Left colon (tissue), 2 donors: ENCODE data around the gene P2RX7. TPM values are rescaled to one million over a fixed set of nuclear protein-coding genes. Genes with fewer than 3 reads are reported as not detected.
"Not testable (repeated sequence)": the region's sequence is repeated elsewhere in the genome, so short reads cannot be mapped to it uniquely, and the experiment has no call there.

Source experiments
- ATAC-seq: fragments of 200-7000 bp; cut with Tn5 transposase; one replicate; pipeline ENCODE4 v1.9.1; 2020; ENCODE audit warnings: mild to moderate bottlenecking, moderate library complexity
- DNase-seq, 2 donors: peaks; one replicate each; pipeline ENCODE4 v3.0.0-alpha.2; 2020
- intact Hi-C, 2 donors: fragments of 100-400 bp; cut with DNase I in 1 of 2; cut with micrococcal nuclease in 1 of 2; formaldehyde crosslinking; loops; one replicate each; pipeline versions ENCODE4 v1.11.2 to v1.14.0; 2022; cut with DNase I, micrococcal nuclease
- total RNA-seq, 2 donors: library from RNA; stranded (reverse); fragmentation: NEBNext Ultra II Directional; extraction: Animal tissue kit (Norgen Biotek cat#: 25700); gene quantifications; one replicate each; pipeline ENCODE4 v1.2.1, GENCODE V29; 2021
- donor health status: DM: no; HTN: no; CAD: no.
- donor health status: DM: yes; HTN: yes; CAD: no.

P2RX7 gene
- total RNA-seq, 2 donors from 2014 or later = 0.46 to 2.4 TPM

DNA sequence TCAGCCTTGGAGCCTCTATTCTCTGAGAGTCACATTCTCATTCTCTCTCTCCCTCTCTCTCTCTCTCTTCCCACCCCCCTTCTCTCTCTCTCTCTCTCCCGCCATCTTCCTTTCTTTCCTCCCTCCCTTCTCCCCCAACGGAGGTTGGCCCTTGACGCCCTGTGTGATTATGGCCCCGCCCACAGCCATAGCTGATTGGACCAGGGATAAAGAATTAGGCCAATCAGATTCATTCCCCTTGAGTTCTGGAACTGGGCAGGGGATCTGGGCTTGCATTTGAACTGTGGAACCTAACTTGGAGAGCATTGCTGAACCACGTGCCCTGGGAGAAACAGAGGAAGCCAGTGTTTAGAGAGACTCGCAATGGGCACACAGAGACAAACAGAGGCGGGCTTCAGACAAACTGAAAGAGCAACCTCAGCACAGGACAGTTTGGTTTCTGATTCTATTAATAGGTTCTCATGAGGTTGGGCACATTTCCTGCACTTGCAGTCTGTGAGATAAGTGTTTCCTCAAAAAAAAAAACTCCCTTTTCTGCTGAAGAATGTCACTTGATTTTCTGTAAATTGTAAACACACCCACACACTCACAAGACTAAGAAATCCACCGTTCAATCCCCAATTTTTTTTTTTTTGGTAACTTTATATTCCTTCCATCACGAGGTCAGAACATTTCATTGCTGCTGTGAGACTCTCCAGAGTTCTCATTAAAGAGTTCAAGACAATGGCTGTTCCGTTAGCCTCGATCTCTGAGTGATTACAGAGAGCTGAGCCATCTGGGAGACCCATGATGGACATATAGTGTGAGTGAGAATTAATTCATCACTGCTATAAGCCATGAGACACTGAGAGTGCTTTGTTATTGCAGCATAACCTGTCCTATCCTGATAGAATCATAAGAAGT lies 3.5 kb upstream of the P2RX7 start:
- intact Hi-C loops = no loop called here
- ATAC-seq (peak; percentile 32), DNase-seq (peak; percentile 82 to 84)

GRCh38 chr12:121129811-121130147 lies 2.9 kb upstream of the P2RX7 start:
- intact Hi-C loops = no loop called here
- no peak for ATAC-seq
- DNase-seq = no peak

- intact Hi-C loops = no loop called here
- ATAC-seq = no peak
Observed at GRCh38 chr12:121130866-121131373, 1.8 kb upstream of the P2RX7 start.

GRCh38 chr12:121131941-121132341 lies 735 bp upstream of the P2RX7 start:
- ATAC-seq (no peak), DNase-seq (no peak)
- intact Hi-C loops = no loop called here

More at GRCh38 chr12:121130866-121131373, 1.8 kb upstream of the P2RX7 start:
- no peak for DNase-seq

DNA sequence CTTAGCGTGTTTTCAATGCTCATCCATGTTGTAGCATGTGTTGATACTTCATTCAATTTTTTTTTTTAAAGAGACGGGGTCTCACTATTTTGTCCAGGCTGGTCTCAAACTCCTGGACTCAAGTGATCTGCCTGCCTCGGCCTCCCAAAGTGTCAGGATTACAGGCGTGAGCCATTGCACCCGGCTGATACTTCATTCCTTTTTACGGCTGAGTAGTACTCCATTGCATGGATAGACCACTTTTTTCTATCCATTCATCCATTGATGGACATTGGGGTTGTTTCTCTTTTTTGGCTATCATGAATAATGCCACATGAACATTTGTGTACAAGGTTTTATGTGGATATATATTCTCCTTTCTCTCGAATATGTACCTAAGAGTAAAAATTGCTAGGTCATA lies 1.2 kb downstream of the P2RX7 start:
- DNase-seq = no peak
- intact Hi-C loops = no loop called here
- ATAC-seq = no peak

- ATAC-seq (no peak), DNase-seq (no peak)
- intact Hi-C loops = no loop called here
Observed at GRCh38 chr12:121135320-121135719, 2.6 kb downstream of the P2RX7 start.

DNA sequence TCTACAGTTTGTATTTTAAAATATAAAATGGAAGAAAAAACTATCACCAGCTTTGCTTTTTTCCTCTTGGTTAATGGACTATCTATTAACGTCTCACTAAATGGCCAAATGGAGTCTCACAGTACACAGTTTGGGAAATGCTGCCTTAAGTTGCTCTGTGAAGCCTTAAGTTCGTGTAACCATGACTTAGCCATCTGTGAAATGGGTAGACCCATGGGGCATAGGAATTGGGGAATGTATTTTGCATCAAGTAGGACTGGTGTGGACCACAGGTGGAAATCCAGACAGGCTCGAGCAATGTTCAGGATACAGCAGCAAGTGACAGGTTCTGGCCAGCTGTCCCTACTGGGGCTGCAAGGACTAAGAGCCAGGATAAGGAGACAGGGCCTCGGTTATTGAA lies 4.8 kb downstream of the P2RX7 start:
- ATAC-seq = no peak
- no peak for DNase-seq
- intact Hi-C loops = no loop called here

DNA sequence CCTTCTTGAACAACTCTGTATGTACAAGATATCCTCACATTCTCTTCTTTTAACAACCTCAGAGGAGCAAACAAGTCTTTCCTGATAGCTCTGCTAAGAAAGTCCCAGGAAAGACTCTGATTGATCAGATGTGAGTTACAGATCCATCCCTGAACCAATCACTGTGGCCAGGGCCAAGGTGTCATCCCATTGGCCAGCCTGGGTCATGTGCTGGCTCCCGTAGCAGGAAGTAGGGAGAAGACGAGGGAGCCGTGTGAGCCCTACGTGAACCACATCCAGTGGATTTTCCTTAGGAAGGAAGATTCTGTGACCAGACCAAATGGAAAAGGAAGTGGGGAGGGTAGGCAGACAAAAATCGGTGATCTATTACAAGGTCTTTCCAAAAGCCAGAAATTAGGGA lies 5.6 kb downstream of the P2RX7 start:
- ATAC-seq (no peak), DNase-seq (no peak)
- intact Hi-C loops = no loop called here

- DNase-seq (no peak), ATAC-seq (no peak)
- intact Hi-C loops = no loop called here
Observed at GRCh38 chr12:121139286-121139685, 6.6 kb downstream of the P2RX7 start.

DNA sequence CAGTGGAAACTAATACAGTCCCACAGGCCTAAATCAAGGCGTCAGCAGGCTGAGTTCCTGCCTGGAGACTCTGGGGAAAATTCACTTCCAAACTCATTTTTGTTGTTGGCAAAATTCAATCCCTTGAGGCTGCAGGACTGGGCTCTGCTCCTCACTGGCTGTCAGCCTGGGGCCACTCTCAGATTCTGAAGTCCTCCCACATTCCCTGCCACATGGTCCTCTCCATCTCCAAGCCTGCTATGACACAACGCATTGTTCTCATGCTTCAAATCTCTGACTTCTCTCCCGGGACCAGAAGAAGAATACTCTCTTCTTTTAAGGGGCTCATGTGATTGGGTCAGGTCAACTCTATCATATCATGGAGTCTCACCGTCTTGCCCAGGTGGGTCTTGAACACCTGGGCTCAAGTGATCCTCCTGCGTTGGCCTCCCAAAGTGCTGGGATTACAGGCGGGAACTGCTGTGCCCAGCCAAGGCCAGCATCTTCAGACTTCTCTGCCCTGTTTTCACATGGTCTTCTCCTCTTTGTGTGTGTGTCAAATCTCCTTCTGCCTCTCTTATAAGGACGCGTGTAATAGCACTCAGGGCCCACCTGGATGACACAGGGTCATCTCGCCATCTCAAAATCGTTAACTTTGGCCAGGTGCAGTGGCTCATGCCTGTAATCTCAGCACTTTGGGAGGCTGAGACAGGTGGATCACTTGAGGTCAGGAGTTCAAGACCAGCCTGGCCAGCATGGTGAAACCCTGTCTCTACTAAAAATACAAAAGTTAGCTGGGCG lies 9.7 kb downstream of the P2RX7 start:
- DNase-seq (no peak), ATAC-seq (no peak)
- intact Hi-C loops = no loop called here

GRCh38 chr12:121144416-121144914 lies 11.8 kb downstream of the P2RX7 start:
- no peak for DNase-seq
- no peak for ATAC-seq
- intact Hi-C loops = no loop called here

GRCh38 chr12:121145221-121145620 lies 12.5 kb downstream of the P2RX7 start:
- no peak for ATAC-seq
- intact Hi-C loops = no loop called here

GRCh38 chr12:121149289-121149688 lies 16.6 kb downstream of the P2RX7 start:
- ATAC-seq, intact Hi-C loops, DNase-seq: not testable (repeated sequence)

More at GRCh38 chr12:121145221-121145620, 12.5 kb downstream of the P2RX7 start:
- no peak for DNase-seq

GRCh38 chr12:121154793-121155375 lies 22.2 kb downstream of the P2RX7 start:
- ATAC-seq (no peak), DNase-seq (no peak)
- intact Hi-C loops = no loop called here

DNA sequence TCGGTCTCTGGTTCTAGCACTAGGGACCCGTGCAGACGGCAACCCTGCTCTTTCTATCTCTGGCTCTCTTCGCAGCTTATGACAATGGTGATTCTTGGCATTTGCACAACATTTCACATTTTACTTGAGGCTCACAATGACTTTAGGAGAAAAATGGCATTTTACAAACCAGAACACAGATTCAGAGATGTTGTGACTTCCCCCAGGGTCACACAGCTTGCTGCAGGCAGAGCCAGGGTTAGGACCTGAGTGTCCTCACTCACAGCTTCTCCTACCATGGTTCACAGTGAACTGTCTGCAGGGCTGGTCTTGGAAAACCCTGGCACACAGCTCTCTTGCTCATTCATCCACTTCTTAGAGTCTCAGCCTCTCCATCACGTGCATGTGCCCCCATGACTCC lies 23.7 kb downstream of the P2RX7 start:
- ATAC-seq = no peak
- no peak for DNase-seq
- intact Hi-C loops = no loop called here

- ATAC-seq = no peak
Observed at GRCh38 chr12:121158085-121158484, 25.4 kb downstream of the P2RX7 start.

DNA sequence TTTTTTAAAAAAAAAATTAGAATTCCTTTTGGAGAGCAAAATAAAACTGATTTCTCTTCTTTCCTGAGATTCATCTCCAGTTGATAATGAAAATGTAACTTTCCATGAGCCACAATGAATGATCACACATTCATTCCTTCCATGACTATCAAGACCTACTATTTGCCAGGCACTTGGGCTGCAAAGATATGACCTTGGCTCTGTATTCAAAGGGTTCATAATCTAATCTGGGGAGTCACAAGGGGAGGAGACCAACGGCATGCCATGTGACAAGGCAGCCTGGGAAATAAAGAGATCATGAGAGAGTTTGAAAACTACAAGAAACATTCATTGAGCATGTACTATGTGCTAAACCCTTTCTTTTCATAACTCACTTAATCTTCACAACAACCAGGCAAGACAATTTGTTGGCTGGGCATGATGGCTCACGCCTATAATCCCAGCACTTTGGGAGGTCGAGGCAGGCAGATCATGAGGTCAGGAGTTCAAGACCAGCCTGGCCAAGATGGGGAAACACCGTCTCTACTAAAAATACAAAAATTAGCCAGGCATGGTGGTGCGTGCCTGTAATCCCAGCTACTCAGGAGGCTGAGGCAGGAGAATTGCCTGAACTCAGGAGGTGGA lies 26.2 kb downstream of the P2RX7 start:
- intact Hi-C loops, ATAC-seq, DNase-seq: not testable (repeated sequence)

More at GRCh38 chr12:121158085-121158484, 25.4 kb downstream of the P2RX7 start:
- intact Hi-C loops = no loop called here
- DNase-seq = no peak

DNA sequence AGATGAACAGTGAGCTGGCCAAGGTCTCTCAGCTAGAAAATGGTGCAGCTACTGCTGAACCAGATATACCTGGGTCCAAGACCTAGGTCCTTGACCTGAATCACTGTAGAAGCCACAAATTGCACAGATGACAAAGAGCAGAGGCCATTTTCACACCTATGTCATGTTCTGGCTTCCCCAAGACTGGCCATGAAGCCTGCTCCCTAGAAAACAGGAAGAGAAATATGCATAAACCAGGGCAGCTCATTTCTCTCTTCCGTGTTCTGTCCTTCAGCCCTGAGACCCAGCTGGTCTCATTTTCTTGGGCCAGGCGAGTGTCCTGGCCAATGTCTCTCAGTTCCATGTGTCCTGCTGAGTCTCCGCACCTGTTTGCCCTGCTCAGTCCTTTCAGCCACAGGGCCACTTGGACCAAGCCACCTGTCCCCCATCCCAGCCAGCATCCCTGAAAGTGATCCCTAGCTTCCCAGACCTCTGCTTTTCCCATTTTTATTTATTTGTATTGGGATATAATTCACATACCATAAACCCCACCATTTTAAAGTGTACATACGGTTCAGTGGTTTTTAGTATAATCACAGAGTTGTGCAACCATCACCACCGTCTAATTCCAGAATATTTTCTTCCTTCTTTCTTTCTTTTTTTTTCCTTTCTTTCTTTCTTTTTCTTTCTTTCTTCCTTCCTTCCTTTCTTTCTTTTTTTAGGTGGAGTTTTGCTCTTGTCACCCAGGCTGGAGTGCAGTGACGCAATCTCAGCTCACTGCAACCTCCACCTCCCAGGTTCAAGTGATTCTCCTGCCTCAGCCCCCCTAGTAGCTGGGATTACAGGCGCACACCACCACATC lies 27.0 kb downstream of the P2RX7 start:
- intact Hi-C loops = no loop called here
- no peak for ATAC-seq
- DNase-seq = no peak
